Aorta (tissue), 5 donors: Measurements from ENCODE around the gene CDC42SE1. TPM values are rescaled to one million over a fixed set of nuclear protein-coding genes. Genes with fewer than 3 reads are reported as not detected.
A peak's percentile ranks its signal among the peaks of the same experiment; 100 is the strongest.

Experiments
- ATAC-seq: fragments of 200-7000 bp; cut with Tn5 transposase; one replicate; pipeline ENCODE4 v1.9.1; 2022; ENCODE audit warnings: moderate library complexity; ENCODE audit not compliant: low FRiP score
- DNase-seq, 2 donors: peaks; one replicate each; pipeline ENCODE4 v3.0.0-alpha.2; 2020
- H3K27ac ChIP-seq, 2 donors: one replicate each; pipeline ENCODE4 v1.5.1; 2013; ENCODE audit warnings: low read length in 2 of 2, mild to moderate bottlenecking in 2 of 2, moderate library complexity in 2 of 2, control low read depth in 1 of 2, inconsistent platforms in 1 of 2, low read depth in 1 of 2
- H3K27me3 ChIP-seq, 2 donors: one replicate each; pipeline ENCODE4 v1.6.1; 2013; ENCODE audit warnings: control low read depth in 1 of 2, low read length in 1 of 2, mild to moderate bottlenecking in 1 of 2, moderate library complexity in 1 of 2; ENCODE audit not compliant: insufficient read depth in 2 of 2, control insufficient read depth in 1 of 2
- H3K36me3 ChIP-seq, 2 donors: one replicate each; pipeline ENCODE4 v1.6.1; 2013; ENCODE audit warnings: control low read depth in 1 of 2, low read length in 1 of 2, mild to moderate bottlenecking in 1 of 2; ENCODE audit not compliant: insufficient read depth in 2 of 2, control insufficient read depth in 1 of 2
- H3K4me1 ChIP-seq, 2 donors: one replicate each; pipeline ENCODE4 v1.6.1; 2013; ENCODE audit warnings: low read length in 2 of 2, control low read depth in 1 of 2, mild to moderate bottlenecking in 1 of 2, moderate library complexity in 1 of 2; ENCODE audit not compliant: insufficient read depth in 2 of 2, control insufficient read depth in 1 of 2
- H3K4me3 ChIP-seq, 2 donors: one replicate each; pipeline ENCODE4 v1.5.1; 2013; ENCODE audit warnings: low read length in 2 of 2, control low read depth in 1 of 2, mild to moderate bottlenecking in 1 of 2
- H3K9me3 ChIP-seq: one replicate; pipeline ENCODE4 v1.6.1; 2013; ENCODE audit warnings: mild to moderate bottlenecking, low read length; ENCODE audit not compliant: control insufficient read depth
- WGBS, 2 donors: extraction: QIAGEN DNeasy Blood & Tissue Kit; methylation state at CpG; one replicate each; pipeline ENCODE4 v1.1.7; 2013; 5-methylcytosine and 5-hydroxymethylcytosine counted together
- intact Hi-C, 2 donors: fragments of 100-400 bp; cut with DNase I; formaldehyde crosslinking; loops; one replicate each; pipeline versions ENCODE4 v1.14.2 to v1.15.0; 2022
- polyA plus RNA-seq, 2 donors: library from polyadenylated mRNA; stranded (reverse); fragments of 200-250 nt; gene quantifications; one replicate each; pipeline ENCODE4 v1.2.3, GENCODE V29; 2013
- total RNA-seq, 2 donors: library from RNA; stranded (reverse); fragmentation: NEBNext Ultra II Directional; extraction: Animal tissue kit (Norgen Biotek cat#: 25700); gene quantifications; one replicate each; pipeline ENCODE4 v1.2.1, GENCODE V29; 2021
- donor health status: healthy with polysubstance abuse.
- donor health status: Bipolar disorder and iron deficiency.
- donor health status: DM: no; HTN: no; CAD: no.
- donor health status: DM: no; HTN: no; CAD: no.
- donor health status: DM: yes; HTN: yes; CAD: no.

The CDC42SE1 gene
- total and polyA plus RNA-seq, 4 donors: 30.1 to 102 (median 92.1) TPM

DNA sequence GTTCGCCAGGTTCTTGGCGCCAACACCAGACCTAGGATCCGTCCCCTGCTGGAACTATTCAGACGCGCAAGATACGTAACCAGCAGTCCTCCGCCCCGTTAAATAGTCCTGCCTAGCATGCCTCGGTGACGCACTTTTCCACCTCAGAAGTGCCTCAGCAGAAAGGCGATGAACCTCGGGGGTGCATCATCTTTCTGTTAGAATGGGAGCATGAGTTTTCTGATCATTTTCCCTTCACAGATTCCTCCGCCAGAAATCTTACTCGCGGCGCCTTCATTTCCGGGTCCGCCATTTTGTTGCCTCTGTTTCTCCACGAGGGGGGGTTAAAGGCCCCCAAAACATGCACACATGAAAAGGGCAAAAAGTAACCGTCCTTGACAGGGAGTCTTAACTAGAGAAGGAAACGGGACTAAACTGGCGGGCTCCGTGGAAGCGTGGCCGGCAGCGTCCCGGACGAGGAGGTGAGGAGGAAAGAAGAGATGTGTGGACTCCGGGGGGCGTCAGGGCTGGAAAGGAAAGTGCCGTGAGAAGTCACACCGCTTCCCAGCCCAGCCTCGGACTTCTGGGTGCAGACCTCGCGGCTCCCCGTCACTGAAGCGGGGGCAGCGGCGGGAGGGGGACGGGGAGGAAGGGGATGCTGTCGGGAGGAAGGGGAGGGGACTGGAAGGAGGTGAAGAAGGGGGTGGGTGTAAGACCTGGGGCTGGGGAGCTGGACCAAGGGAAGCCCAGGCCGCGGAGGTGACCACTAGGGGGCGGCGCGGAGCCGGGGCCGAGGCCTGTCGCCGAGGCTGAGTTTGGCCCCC is 11.3 kb upstream of the CDC42SE1 start, which contains the start of gene GABPB2:
TSS of gene GABPB2 (plus strand) at position 288 of the 803 bp plus-strand sequence. CDS start 17,429 bp downstream, outside the sequence.
- intact Hi-C loops: no loop called here
- no peaks in the 10 kb centered on the region for H3K36me3 ChIP-seq
- ATAC-seq (peak; percentile 98), DNase-seq (peak; percentile 94 to 98)
- no peaks in the 10 kb centered on the region for H3K9me3 ChIP-seq
- H3K27ac ChIP-seq: peak within 1 kb of the TSS; percentile 95 to 98
- H3K4me1 ChIP-seq: no peaks in the 10 kb centered on the region
- 0% methylated on average over 49 to 50 of the region's 50 CpGs for WGBS, 2 donors
- H3K4me3 ChIP-seq: peak within 1 kb of the TSS; percentile 61 to 94
- H3K27me3 ChIP-seq: no peaks in the 10 kb centered on the region

DNA sequence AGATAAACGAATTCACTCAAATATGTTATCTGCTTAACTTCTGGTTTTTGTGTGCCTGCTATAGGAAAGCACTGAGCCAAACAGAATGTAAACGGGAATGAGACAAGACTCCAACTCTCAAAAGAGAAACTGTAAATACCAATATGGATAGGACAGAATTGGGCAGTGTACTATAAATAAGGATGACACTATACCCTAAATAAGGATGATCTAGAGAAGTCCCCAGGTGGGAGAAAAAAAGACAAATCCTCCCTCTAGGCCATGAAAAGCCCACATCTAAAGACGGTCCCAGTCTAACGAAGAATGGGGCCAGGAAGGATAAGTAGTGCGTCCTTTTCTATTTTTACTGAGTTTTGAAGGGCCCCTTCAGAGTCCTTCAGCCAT is 9.7 kb upstream of the CDC42SE1 start:
- no peaks in the 10 kb centered on the region for H3K4me1 ChIP-seq
- no peaks in the 10 kb centered on the region for H3K36me3 ChIP-seq
- H3K27ac ChIP-seq: no peak overlapping the region
- no peaks in the 10 kb centered on the region for H3K27me3 ChIP-seq
- WGBS, 2 donors: 85 to 89% methylated on average over 5 of the region's 5 CpGs
- no peak overlapping the region for H3K4me3 ChIP-seq
- no peaks in the 10 kb centered on the region for H3K9me3 ChIP-seq
- intact Hi-C loops: no loop called here
- ATAC-seq (no peak), DNase-seq (no peak)

DNA sequence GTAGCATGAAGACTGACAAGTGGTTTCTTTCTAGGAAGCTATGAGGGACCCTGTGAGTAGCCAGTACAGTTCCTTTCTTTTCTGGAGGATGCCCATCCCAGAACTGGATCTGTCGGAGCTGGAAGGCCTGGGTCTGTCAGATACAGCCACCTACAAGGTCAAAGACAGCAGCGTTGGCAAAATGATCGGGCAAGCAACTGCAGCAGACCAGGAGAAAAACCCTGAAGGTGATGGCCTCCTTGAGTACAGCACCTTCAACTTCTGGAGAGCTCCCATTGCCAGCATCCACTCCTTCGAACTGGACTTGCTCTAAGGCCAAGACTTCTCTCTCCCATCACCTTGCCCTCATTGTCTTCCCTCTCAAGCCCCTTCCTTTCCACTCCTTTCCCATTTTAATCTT is 7.8 kb upstream of the CDC42SE1 start:
- Histone ChIP-seq H3K9me3 (no peaks in the 10 kb centered on the region), H3K4me1 (no peaks in the 10 kb centered on the region), H3K27ac (no peak overlapping the region), H3K36me3 (no peaks in the 10 kb centered on the region), H3K27me3 (no peaks in the 10 kb centered on the region), H3K4me3 (no peak overlapping the region)
- ATAC-seq (no peak), DNase-seq (no peak)
- intact Hi-C loops: no loop called here
- 82 to 91% methylated on average over 4 of the region's 4 CpGs for WGBS, 2 donors

DNA sequence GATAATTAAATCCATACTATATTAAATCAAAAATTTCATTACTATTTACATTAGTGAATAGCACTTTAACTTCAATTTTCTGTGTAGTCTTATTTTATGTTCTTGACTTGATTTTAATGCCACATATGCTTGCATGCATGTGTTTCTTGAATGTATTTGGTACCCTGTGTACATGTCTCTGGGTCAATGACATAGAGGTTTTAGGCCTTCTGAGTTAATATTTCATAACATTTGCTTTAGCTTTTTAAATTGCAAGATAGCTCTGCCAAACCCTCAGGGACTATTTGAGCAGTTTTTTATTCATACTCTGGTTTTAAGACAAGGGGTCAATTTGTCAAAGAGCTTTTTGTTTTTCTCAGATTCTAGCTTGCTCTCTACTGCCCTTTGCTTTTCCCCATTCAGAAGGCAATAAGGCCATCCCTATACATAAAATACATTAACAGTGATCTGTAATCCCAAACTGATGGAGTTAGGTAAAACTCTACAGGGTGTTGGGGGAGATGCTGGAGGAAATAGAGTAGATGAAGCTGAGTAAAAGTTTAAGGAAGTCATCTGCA is 5.7 kb upstream of the CDC42SE1 start:
- DNase-seq (no peak), ATAC-seq (no peak)
- Histone ChIP-seq H3K4me3 (no peak overlapping the region), H3K9me3 (no peaks in the 10 kb centered on the region), H3K27me3 (no peaks in the 10 kb centered on the region), H3K4me1 (no peaks in the 10 kb centered on the region), H3K27ac (no peak overlapping the region), H3K36me3 (no peaks in the 10 kb centered on the region)
- intact Hi-C loops: no loop called here

DNA sequence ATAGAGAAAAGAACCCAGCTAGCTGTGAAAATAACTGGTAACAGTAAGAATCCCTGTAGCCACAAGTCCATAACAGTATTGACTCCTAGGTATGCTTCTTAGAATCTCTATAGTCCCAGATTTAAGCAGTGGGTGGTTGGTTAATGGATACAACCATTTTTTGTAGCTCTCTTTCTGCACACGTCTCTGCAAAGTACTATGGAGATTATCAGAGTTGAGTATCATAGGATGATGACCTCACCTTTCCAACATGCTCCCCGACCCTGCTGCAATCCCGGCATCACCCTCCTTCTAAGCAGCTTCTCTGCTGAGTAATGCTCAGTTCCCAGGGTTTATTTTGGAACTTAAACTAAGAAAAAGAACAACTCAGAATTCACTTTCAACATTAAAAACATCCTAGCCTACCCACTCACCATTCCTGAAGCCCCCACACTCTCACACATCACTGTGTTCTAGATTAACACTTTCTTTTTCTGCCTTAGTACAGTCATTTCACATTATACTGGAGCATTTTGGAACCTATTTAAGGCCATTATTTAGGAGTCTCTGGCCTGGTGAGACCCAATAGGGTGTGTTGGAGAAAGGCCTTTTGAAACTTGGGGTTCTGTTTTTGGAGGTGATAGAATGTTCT is 3.4 kb upstream of the CDC42SE1 start:
- DNase-seq: no peak
- Histone ChIP-seq H3K36me3 (no peaks in the 10 kb centered on the region), H3K4me1 (no peaks in the 10 kb centered on the region), H3K27me3 (no peaks in the 10 kb centered on the region), H3K9me3 (no peaks in the 10 kb centered on the region), H3K4me3 (no peak overlapping the region), H3K27ac (peak overlapping the region in 1 of 2 donors; percentile 73)
- 6 to 7% methylated on average over 3 of the region's 3 CpGs for WGBS, 2 donors
- intact Hi-C loops: no loop called here
- no peak for ATAC-seq

DNA sequence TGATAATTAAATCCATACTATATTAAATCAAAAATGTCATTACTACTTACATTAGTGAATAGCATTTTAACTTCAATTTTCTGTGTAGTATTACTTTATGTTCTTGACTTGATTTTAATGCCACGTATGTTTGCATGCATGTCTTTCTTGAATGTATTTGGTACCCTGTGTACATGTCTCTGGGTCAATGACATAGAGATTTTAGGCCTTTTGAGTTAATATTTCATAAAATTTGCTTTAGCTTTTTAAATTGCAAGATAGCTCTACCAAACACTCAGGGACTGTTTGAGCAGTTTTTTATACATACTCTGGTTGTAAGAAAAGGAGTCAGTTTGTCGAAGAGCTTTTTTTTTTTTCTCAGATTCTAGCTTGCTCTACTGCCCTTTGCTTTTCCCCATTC is 2.3 kb upstream of the CDC42SE1 start:
- H3K9me3 ChIP-seq: no peaks in the 10 kb centered on the region
- no peak for ATAC-seq
- intact Hi-C loops: no loop called here
- no peak for DNase-seq
- H3K4me1 ChIP-seq: no peaks in the 10 kb centered on the region
- no peaks in the 10 kb centered on the region for H3K27me3 ChIP-seq
- H3K4me3 ChIP-seq: no peak overlapping the region
- 50 to 54% methylated on average over 2 of the region's 2 CpGs for WGBS, 2 donors
- no peaks in the 10 kb centered on the region for H3K36me3 ChIP-seq
- H3K27ac ChIP-seq: no peak overlapping the region

DNA sequence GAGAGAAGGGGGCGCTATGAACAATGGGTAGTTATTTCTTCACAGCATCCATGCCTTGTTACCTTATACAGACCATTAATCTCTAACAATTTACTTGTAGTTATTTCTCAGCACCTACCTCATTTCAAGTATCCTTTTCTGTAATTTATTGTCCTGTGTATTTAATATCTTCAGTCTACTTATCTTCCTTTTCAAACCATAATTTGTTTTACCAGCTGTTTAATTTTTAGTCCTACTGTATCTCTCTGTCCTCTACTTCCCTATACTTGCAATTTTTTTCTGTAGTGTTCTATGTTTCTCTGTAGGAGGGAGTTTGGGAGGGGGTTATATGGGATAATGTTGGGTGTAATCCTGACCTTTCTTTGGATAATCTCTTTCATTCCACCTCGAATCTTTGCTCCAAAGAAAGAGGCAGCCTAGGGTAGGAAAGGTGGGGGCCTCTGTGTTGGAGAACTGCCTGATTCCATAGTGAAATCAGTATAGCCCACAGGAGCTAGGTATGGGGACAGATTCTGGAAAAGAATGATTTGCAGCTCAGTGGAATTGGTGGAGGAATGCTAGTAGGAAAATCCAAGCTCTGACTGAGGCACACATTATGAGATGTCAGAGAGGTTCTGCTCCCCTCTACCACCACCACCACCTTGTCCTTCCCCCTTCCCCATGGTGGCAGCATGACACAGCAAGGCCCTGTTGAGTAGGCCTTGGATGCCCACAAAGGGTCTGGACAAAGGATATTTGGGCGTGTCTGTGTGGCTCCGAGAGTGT is 1.4 kb upstream of the CDC42SE1 start:
- Histone ChIP-seq H3K27me3 (no peaks in the 10 kb centered on the region), H3K9me3 (no peaks in the 10 kb centered on the region), H3K4me3 (peak overlapping the region; percentile 80 to 92), H3K4me1 (peaks cover 0 to 4% of the 10 kb centered on the region in 2 donors), H3K36me3 (no peaks in the 10 kb centered on the region), H3K27ac (peak overlapping the region in 1 of 2 donors; percentile 5)
- WGBS, 2 donors: 44 to 50% methylated on average over 4 of the region's 4 CpGs
- intact Hi-C loops: no loop called here
- DNase-seq: no peak
- no peak for ATAC-seq

DNA sequence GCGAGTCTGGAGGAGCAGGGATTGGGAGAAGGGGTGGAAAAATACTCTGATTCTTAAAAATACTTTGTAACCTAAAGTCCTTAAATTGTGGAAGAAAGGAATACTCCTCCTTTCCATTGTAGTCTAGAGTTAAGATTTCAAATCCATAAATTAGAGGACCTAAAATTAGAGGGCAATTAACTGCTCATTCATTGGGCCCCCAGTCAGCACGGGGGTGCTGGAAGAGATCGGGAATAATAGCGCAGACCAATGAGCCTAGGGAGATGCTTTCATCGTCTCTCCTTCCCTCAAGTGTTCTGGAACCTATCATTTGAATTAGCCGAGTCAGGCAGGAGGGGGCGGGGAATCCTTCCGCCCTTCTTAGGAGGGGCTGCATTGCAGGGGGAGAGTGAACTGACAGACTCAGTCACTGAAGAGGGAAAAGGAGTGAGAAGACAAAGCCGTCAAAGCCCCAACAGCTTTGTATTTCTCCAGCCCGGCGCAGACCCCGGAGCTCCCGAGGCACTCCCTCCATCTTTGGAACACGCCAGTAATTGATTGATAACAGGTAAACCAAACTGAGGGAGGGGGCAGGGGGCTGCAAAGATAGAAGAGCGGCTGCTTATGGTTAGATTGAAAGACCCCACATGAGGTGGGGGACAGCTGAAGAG is 710 bp upstream of the CDC42SE1 start, which contains the start of gene MLLT11:
TSS of gene MLLT11 (plus strand) at position 391 of the 650 bp plus-strand sequence. CDS start 6,828 bp downstream, outside the sequence.
- DNase-seq (peak in 1 of 2 donors; percentile 55), ATAC-seq (peak; percentile 58)
- Histone ChIP-seq H3K27me3 (no peaks in the 10 kb centered on the region), H3K4me1 (peaks cover 0 to 4% of the 10 kb centered on the region in 2 donors), H3K4me3 (peak within 1 kb of the TSS; percentile 80 to 92), H3K27ac (peak within 1 kb of the TSS; percentile 10 to 19), H3K36me3 (peaks cover 2 to 6% of the 10 kb centered on the region in 2 donors), H3K9me3 (no peaks in the 10 kb centered on the region)
- 0 to 1% methylated on average over 15 of the region's 15 CpGs for WGBS, 2 donors
- intact Hi-C loops: no loop called here
